Left cardiac atrium (tissue), 4 donors: ENCODE data around the gene MSH5. TPM values are rescaled to one million over a fixed set of nuclear protein-coding genes. Genes with fewer than 3 reads are reported as not detected.

Source experiments
- ATAC-seq, 2 donors: fragments of 200-7000 bp; cut with Tn5 transposase; one replicate each; pipeline ENCODE4 v1.9.1; 2020; ENCODE audit warnings: mild to moderate bottlenecking in 2 of 2, moderate library complexity in 2 of 2
- DNase-seq: peaks from one replicate; pipeline ENCODE4 v3.0.0-alpha.2; 2020
- intact Hi-C, 2 donors: fragments of 100-400 bp; cut with DNase I; formaldehyde crosslinking; loops; one replicate each; pipeline versions ENCODE4 v1.14.1 to v1.15.1; 2022 to 2023
- microRNA-seq, 2 donors: library from miRNA; unstranded; fragments of <30 nt; microRNA quantifications; one replicate each; pipeline ENCODE4 v1.2.0, GENCODE V29; 2020
- total RNA-seq, 2 donors: library from RNA; stranded (reverse); fragmentation: NEBNext Ultra II Directional; extraction: Animal tissue kit (Norgen Biotek cat#: 25700); gene quantifications; one replicate each; pipeline ENCODE4 v1.2.1, GENCODE V29; 2021
- donor health status: DM: no; HTN: yes; CAD: no.
- donor health status: DM: no; HTN: yes; CAD: no; lungs with severe emphysema.
- donor health status: DM: yes; HTN: yes; CAD: no.
- donor health status: Dilated cardiomyopathy.

The MSH5 gene
- total RNA-seq, 2 donors from 2014 or later = 2.6 to 3.0 TPM

DNA sequence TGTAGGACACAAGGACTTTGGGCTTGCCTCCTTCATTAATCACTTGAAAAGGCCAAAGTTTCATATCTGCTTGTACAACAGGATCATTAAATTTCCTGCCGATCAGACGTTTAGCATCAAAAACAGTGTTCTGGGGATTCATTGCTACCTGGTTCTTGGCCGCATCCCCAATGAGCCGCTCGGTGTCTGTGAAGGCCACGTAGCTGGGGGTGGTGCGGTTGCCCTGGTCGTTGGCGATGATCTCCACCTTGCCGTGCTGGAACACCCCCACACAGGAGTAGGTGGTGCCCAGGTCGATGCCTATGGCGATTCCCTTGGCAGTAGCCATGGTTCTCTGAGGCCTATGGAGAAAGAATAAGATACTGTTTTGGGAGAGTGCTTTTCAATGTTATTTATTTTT, 71.8 kb downstream of the MSH5 start:
- intact Hi-C loops = no loop called here
- no peak for DNase-seq
- ATAC-seq = no peak

Small RNAs within 50 kb of the gene (microRNA-seq; reads per million reads assigned to microRNA genes)
- gene MIR4646 = 0 to 0.20 reads per million in 2 donors

Other genes with a start within 250 kb of the MSH5 start
- gene MICB, start 241.9 kb upstream of the MSH5 start, total RNA-seq = 1 to 10 TPM; 2.1 to 2.2 TPM
- not detected for gene MCCD1, start 211.0 kb upstream of the MSH5 start, total RNA-seq
- gene DDX39B, start 198.0 kb upstream of the MSH5 start, total RNA-seq = 100 to 1,000 TPM; 188 to 224 TPM
- 1 to 10 TPM; 1.9 to 2.7 TPM for gene ATP6V1G2, start 193.4 kb upstream of the MSH5 start, total RNA-seq
- gene NFKBIL1, start 192.4 kb upstream of the MSH5 start, total RNA-seq = 10 to 100 TPM; 12.9 to 14.8 TPM
- gene LTA, start 167.7 kb upstream of the MSH5 start, total RNA-seq = not detected
- gene TNF, start 164.4 kb upstream of the MSH5 start, total RNA-seq = under 1 TPM; 0.53 to 0.92 TPM
- 1 to 10 TPM in 1 of 2 donors, under 1 TPM in 1; 0.84 to 1.4 TPM for gene LTB, start 157.6 kb upstream of the MSH5 start, total RNA-seq
- 10 to 100 TPM in 1 of 2 donors, 1 to 10 TPM in 1; 9.4 to 16.0 TPM for gene LST1, start 153.7 kb upstream of the MSH5 start, total RNA-seq
- under 1 TPM in 1 of 2 donors, not detected in 1; 0.47 TPM for gene NCR3, start 147.0 kb upstream of the MSH5 start, total RNA-seq
- 10 to 100 TPM; 17.0 to 37.4 TPM for gene AIF1, start 124.8 kb upstream of the MSH5 start, total RNA-seq
- 100 to 1,000 TPM in 1 of 2 donors, 10 to 100 TPM in 1; 85.0 to 108 TPM for gene PRRC2A, start 119.3 kb upstream of the MSH5 start, total RNA-seq
- 100 to 1,000 TPM; 206 to 294 TPM for gene BAG6, start 87.3 kb upstream of the MSH5 start, total RNA-seq
- gene APOM, start 84.1 kb upstream of the MSH5 start, total RNA-seq = 1 to 10 TPM; 1.4 to 1.7 TPM
- gene C6orf47, start 79.2 kb upstream of the MSH5 start, total RNA-seq = 10 to 100 TPM; 17.5 to 20.1 TPM
- gene GPANK1, start 75.0 kb upstream of the MSH5 start, total RNA-seq = 10 to 100 TPM; 12.3 to 15.7 TPM
- 100 to 1,000 TPM in 1 of 2 donors, 10 to 100 TPM in 1; 84.8 to 116 TPM for gene CSNK2B, start 73.9 kb upstream of the MSH5 start, total RNA-seq
- 1 to 10 TPM; 3.2 to 8.8 TPM for gene LY6G5B, start 70.0 kb upstream of the MSH5 start, total RNA-seq
- 1 to 10 TPM; 2.2 to 2.5 TPM for gene LY6G5C, start 58.9 kb upstream of the MSH5 start, total RNA-seq
- 10 to 100 TPM; 33.5 to 36.3 TPM for gene ABHD16A, start 36.7 kb upstream of the MSH5 start, total RNA-seq
- not detected for gene LY6G6F, start 33.1 kb upstream of the MSH5 start, total RNA-seq
- gene LY6G6D, start 24.7 kb upstream of the MSH5 start, total RNA-seq = not detected
- gene LY6G6C, start 18.3 kb upstream of the MSH5 start, total RNA-seq = not detected
- gene MPIG6B, start 16.6 kb upstream of the MSH5 start, total RNA-seq = under 1 TPM; 0.39 to 0.41 TPM
- 10 to 100 TPM; 55.6 to 56.2 TPM for gene DDAH2, start 10.7 kb upstream of the MSH5 start, total RNA-seq
- 100 to 1,000 TPM; 151 to 196 TPM for gene CLIC1, start 3.5 kb upstream of the MSH5 start, total RNA-seq
- gene SAPCD1, start 22.7 kb downstream of the MSH5 start, total RNA-seq = under 1 TPM; 0.71 to 0.73 TPM
- gene VWA7, start 37.3 kb downstream of the MSH5 start, total RNA-seq = 1 to 10 TPM; 4.8 to 6.2 TPM
- gene VARS1, start 55.7 kb downstream of the MSH5 start, total RNA-seq = 10 to 100 TPM; 24.8 to 39.3 TPM
- 10 to 100 TPM; 24.3 to 29.4 TPM for gene LSM2, start 67.0 kb downstream of the MSH5 start, total RNA-seq
- gene HSPA1L, start 75.3 kb downstream of the MSH5 start, total RNA-seq = 1 to 10 TPM; 1.1 to 2.6 TPM
- 100 to 1,000 TPM; 197 to 288 TPM for gene HSPA1A, start 75.5 kb downstream of the MSH5 start, total RNA-seq
- 100 to 1,000 TPM; 142 to 192 TPM for gene HSPA1B, start 87.7 kb downstream of the MSH5 start, total RNA-seq
- gene NEU1, start 122.8 kb downstream of the MSH5 start, total RNA-seq = 10 to 100 TPM; 26.8 to 31.8 TPM
- gene SLC44A4, start 139.0 kb downstream of the MSH5 start, total RNA-seq = not detected
- gene EHMT2, start 157.7 kb downstream of the MSH5 start, total RNA-seq = 10 to 100 TPM; 12.9 to 20.2 TPM
- gene ZBTB12, start 162.1 kb downstream of the MSH5 start, total RNA-seq = 1 to 10 TPM; 2.5 to 4.6 TPM
- 10 to 100 TPM; 12.3 to 30.0 TPM for gene C2, start 187.7 kb downstream of the MSH5 start, total RNA-seq
- gene CFB, start 206.1 kb downstream of the MSH5 start, total RNA-seq = 100 to 1,000 TPM in 1 of 2 donors, 10 to 100 TPM in 1; 50.3 to 113 TPM
- 10 to 100 TPM; 39.8 to 53.7 TPM for gene NELFE, start 219.0 kb downstream of the MSH5 start, total RNA-seq
- gene SKIC2, start 219.2 kb downstream of the MSH5 start, total RNA-seq = 10 to 100 TPM; 36.8 to 45.1 TPM
- 10 to 100 TPM; 12.8 to 20.9 TPM for gene DXO, start 232.1 kb downstream of the MSH5 start, total RNA-seq
- 100 to 1,000 TPM; 199 to 206 TPM for gene C4A, start 242.1 kb downstream of the MSH5 start, total RNA-seq